ENCODE data around the gene LCK.

LCK gene

GRCh38 chr1:32250893-32251716 is at the start of gene LCK:
Gene LCK (plus strand): TSS chr1:32251265. CDS start chr1:32274330, 23,065 bp downstream.
- H3K4me1 ChIP-seq (ENCODE audit: low read length) = peaks cover 41% of the 10 kb centered on the region
- TF ChIP-seq EZH2 (optimal IDR thresholded peaks at IDR 0.05; ENCODE audit: low read depth, low read length) (no peak), EZH2phosphoT487 (IDR thresholded peaks at IDR 0.05; ENCODE audit: low read length) (no peak), CTCF (IDR thresholded peaks at IDR 0.05; ENCODE audit: low read length) (no peak)
- H3K79me2 ChIP-seq (ENCODE audit: low read length) = no peaks in the 10 kb centered on the region
- DNase-seq = no peak
- H3K27ac ChIP-seq (ENCODE audit: low read length) = peak within 1 kb of the TSS; percentile 99
- H3K36me3 ChIP-seq (replicated peaks; ENCODE audit: insufficient read depth, low read length) = no peaks in the 10 kb centered on the region
- H3K9me3 ChIP-seq (replicated peaks; ENCODE audit: insufficient read depth, low read length) = no peaks in the 10 kb centered on the region
- peak within 1 kb of the TSS; percentile 65 for H2AFZ ChIP-seq (ENCODE audit: low read length)
- H3K4me2 ChIP-seq (ENCODE audit: low read depth, low read length) = peak within 1 kb of the TSS; percentile 93
- H3K4me3 ChIP-seq (ENCODE audit: low read length) = 0 out of 2 replicates have a peak within 1 kb of the TSS, but pooled peaks have one; percentile 4
- H3F3A ChIP-seq (ENCODE audit: insufficient read depth, low read length) = peaks cover 24% of the 10 kb centered on the region
- no peaks in the 10 kb centered on the region for H3K27me3 ChIP-seq (replicated peaks; ENCODE audit: insufficient read depth, low read length)
- peak within 1 kb of the TSS; percentile 86 for H3K9ac ChIP-seq (ENCODE audit: low read length)
- H4K20me1 ChIP-seq (ENCODE audit: insufficient read depth, low read length) = no peaks in the 10 kb centered on the region
- H3K9me2 ChIP-seq (replicated peaks; ENCODE audit: insufficient read depth, low read length) = no peaks in the 10 kb centered on the region

- Histone ChIP-seq H3K9me3 (replicated peaks; ENCODE audit: insufficient read depth, low read length) (no peaks in the 10 kb centered on the region), H3K4me1 (ENCODE audit: low read length) (peaks cover 28% of the 10 kb centered on the region), H3K9ac (ENCODE audit: low read length) (peak overlapping the region; percentile 93; the same call in 1 of the 2 replicates), H3K27me3 (replicated peaks; ENCODE audit: insufficient read depth, low read length) (0 out of 2 replicates have a peak, but pooled peaks cover 3% of the 10 kb centered on the region), H3K27ac (ENCODE audit: low read length) (no peak overlapping the region), H3K36me3 (replicated peaks; ENCODE audit: insufficient read depth, low read length) (no peaks in the 10 kb centered on the region), H3K4me2 (ENCODE audit: low read depth, low read length) (peak overlapping the region; percentile 100), H3K4me3 (ENCODE audit: low read length) (peak overlapping the region; percentile 89), H3K9me2 (replicated peaks; ENCODE audit: insufficient read depth, low read length) (no peaks in the 10 kb centered on the region), H3K79me2 (ENCODE audit: low read length) (peaks cover 9% of the 10 kb centered on the region), H4K20me1 (ENCODE audit: insufficient read depth, low read length) (peaks cover 1% of the 10 kb centered on the region; the same call in 1 of the 2 replicates), H2AFZ (ENCODE audit: low read length) (peak overlapping the region; percentile 93), H3F3A (ENCODE audit: insufficient read depth, low read length) (peaks cover 10% of the 10 kb centered on the region)
- no peak for TF ChIP-seq EZH2 (optimal IDR thresholded peaks at IDR 0.05; ENCODE audit: low read depth, low read length)
- no peak for TF ChIP-seq CTCF (IDR thresholded peaks at IDR 0.05; ENCODE audit: low read length)
- TF ChIP-seq EZH2phosphoT487 (IDR thresholded peaks at IDR 0.05; ENCODE audit: low read length) = no peak
- DNase-seq = no peak
These were observed 46.1 kb upstream of the LCK start for GRCh38 chr1:32204943-32205361.

GRCh38 chr1:32205401-32206370 is 45.4 kb upstream of the LCK start, which contains the start of gene IQCC:
Gene IQCC (plus strand): TSS chr1:32205671. CDS start chr1:32205682, 11 bp downstream.
- Histone ChIP-seq H3K9ac (ENCODE audit: low read length) (peak within 1 kb of the TSS; percentile 93), H3F3A (ENCODE audit: insufficient read depth, low read length) (0 out of 2 replicates have a peak, but pooled peaks cover 4% of the 10 kb centered on the region), H3K27ac (ENCODE audit: low read length) (0 out of 2 replicates have a peak within 1 kb of the TSS, but pooled peaks have one; percentile 3), H3K36me3 (replicated peaks; ENCODE audit: insufficient read depth, low read length) (no peaks in the 10 kb centered on the region), H3K4me3 (ENCODE audit: low read length) (peak within 1 kb of the TSS; percentile 89), H3K4me2 (ENCODE audit: low read depth, low read length) (peak within 1 kb of the TSS; percentile 100), H3K9me2 (replicated peaks; ENCODE audit: insufficient read depth, low read length) (no peaks in the 10 kb centered on the region), H3K27me3 (replicated peaks; ENCODE audit: insufficient read depth, low read length) (no peaks in the 10 kb centered on the region), H3K4me1 (ENCODE audit: low read length) (peaks cover 21% of the 10 kb centered on the region), H4K20me1 (ENCODE audit: insufficient read depth, low read length) (no peaks in the 10 kb centered on the region), H3K9me3 (replicated peaks; ENCODE audit: insufficient read depth, low read length) (no peaks in the 10 kb centered on the region), H2AFZ (ENCODE audit: low read length) (peak within 1 kb of the TSS; percentile 93), H3K79me2 (ENCODE audit: low read length) (peaks cover 9% of the 10 kb centered on the region)
- TF ChIP-seq CTCF (IDR thresholded peaks at IDR 0.05; ENCODE audit: low read length) (no peak), EZH2phosphoT487 (IDR thresholded peaks at IDR 0.05; ENCODE audit: low read length) (no peak), EZH2 (optimal IDR thresholded peaks at IDR 0.05; ENCODE audit: low read depth, low read length) (no peak)
- DNase-seq = peak; percentile 89

All from MM.1S (cell line).